Measurements from ENCODE around the gene OR8D2.

DNA sequence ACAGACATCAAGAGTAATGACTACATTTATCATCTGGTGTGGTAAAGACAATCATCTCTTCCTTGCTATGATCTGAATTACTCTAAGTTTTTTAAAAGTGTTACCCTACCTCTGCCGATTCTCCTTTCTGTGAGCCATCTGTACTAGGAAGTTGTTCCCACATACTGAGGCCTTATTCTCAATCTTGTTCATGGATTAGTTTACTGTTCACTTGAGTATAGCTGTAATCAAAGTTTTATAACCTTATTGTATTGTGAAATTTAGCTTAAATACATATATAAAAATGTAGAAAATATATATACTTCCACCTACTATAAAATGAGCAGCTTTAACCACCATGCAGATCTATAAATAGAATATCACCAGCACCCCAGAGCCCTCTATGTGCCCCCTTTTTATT, 2.4 kb upstream of the OR8D2 start:
- TF ChIP-seq CTCF (IDR thresholded peaks at IDR 0.05) (no peak), POLR2A (IDR thresholded peaks at IDR 0.05) (no peak)
